Measurements from ENCODE around the gene PRKN. TPM values are rescaled to one million over a fixed set of nuclear protein-coding genes. Genes with fewer than 3 reads are reported as not detected.

Gene PRKN
- total RNA-seq, 1 donor from 2014 or later: 0.34 TPM

- DNase-seq: no peak
Observed at GRCh38 chr6:162364488-162364887, 363.1 kb downstream of the PRKN start.

DNA sequence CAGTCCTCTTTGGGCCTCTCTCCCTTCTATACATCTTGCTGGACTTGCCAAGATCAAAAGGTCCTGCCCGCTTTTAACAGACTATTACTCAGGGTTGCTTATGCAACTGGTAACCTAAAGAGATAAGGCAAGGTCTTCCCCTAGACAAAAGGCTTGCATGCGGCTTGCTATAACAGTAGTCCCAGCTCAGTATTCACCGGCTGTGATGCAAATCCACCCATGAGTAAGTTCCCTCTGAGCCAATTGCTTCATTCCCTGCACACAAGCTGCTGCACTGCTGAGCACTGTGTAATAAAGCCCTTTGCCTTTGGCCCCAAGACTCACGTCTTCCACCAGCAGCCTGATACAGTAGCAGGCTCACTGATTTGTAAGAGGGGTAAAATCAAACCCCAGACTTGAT is 363.8 kb downstream of the PRKN start:
- DNase-seq: no peak

GRCh38 chr6:162360901-162361567 is 366.5 kb downstream of the PRKN start:
- no peak for DNase-seq

GRCh38 chr6:162358625-162359024 is 368.9 kb downstream of the PRKN start:
- DNase-seq: no peak

- no peak for DNase-seq
Observed at GRCh38 chr6:162345051-162345511, 382.5 kb downstream of the PRKN start.

DNA sequence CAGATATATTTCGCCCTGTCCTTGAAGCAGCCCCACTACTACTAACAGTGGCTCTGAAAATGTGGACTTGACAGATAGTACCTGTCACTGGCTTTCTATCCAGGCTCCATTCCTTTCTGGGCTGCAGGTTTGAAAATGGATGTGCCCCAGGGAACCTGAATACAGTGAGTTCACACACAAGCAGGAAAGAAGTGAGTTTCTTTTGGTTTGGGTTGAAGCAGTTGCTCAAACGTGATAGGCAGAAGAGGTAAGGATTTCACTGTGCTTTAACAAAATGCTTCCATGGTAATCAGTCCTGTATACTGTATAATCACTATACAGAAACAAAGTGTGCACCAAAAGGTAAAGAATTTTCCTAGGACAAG is 382.9 kb downstream of the PRKN start:
- DNase-seq: no peak

DNA sequence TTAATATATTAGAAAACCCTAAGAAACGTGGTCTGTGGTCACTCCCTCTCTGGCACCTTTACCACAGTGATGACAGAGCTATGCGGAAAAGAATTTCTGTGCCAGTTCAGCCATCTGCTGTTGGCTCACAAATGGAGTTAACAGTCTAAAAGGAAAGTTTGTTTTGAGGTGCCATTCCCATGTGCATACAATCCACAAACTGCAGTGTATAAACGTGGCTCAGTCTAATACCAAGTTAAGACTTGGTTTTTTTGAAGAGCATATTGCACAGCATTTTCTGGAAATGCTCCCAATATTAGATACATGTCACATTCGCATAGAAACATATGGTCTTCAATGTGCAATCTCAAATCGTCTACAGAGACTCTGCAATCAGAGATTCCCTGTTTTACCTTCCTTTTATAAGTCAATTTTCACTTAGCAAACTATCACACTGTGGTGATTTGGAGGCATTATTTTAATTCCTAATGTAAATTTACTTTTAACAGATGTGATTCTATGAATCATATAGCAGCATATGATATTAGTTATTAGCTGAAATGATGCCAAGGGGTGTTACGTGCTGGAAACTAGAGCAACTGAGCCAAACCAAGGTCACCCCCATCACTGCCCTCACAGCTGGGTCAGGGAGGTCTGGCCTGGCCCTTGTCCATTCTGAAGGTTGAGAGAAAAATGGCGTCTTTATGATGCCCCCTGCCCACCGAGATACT is 383.5 kb downstream of the PRKN start:
- DNase-seq: no peak

DNA sequence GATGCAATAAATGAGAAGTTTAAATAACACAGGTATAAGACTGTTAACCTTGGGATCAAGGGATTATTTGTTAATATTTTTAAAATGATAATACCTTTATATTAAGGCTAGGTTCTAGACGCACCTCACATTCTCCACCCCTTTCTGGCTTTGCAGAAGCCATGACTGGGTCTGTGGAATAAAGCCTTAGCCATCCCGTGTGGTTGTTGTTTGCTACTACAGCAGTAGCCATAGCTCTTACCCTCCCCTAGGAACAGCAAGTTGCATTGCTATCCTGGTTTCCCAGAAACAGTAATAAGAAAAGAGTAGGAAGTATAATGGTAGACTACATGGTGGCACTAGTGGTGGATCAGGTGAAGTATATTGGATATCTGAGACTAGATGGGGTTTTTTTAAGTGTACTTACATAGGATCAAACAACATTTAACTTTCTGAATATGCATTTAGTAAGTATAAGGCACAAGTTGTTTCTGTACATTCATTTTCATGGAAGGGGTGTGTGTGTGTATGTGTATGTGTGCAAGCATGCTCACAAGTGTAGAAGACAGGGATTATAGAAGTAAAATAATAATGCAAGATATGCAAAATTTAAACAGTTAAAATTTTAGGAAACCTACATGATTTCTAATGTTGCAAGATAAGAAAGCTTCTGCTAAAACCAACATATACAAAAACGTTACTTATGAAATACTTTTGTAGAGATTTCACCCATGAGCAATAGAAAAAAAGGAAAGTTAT is 384.2 kb downstream of the PRKN start:
- DNase-seq: no peak

DNA sequence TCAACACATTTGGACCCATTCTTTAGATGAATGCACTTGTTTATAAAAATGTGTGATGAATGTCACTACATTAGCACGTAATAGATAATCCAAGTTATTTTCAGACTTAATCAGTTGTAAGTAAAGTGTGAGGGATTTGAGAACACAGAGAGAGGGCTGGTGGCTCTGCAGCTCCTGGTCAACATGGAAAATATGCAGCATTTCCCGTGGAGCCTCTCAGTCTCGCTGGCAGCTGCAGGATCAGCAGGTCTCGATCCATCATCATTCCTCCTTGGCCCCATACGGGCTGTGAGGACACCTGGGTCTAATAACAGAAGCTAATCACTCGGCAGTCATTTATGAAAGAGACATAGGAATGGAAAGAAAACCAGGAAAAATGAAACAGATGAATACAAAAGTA is 390.2 kb downstream of the PRKN start:
- no peak for DNase-seq

- DNase-seq: no peak
Observed at GRCh38 chr6:162336359-162336758, 391.2 kb downstream of the PRKN start.

DNA sequence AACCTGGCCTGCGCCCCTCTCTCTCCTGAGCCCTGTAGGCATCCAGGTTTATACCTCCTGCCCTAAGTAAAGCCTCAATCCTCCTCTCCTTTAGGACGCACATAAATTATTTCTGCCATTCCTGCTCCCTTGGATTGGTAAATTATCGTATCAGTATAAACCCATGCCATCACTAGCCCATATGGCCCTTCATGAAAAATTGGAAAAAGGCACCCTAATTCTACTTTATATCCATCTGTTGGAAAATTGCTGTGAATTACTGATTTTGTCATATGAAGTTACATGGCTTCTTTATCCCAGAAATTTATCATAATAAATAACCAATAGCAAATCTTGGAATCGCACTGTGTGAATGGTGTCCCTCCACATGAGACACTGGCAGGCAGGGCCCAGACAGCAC is 395.2 kb downstream of the PRKN start:
- DNase-seq: no peak

DNA sequence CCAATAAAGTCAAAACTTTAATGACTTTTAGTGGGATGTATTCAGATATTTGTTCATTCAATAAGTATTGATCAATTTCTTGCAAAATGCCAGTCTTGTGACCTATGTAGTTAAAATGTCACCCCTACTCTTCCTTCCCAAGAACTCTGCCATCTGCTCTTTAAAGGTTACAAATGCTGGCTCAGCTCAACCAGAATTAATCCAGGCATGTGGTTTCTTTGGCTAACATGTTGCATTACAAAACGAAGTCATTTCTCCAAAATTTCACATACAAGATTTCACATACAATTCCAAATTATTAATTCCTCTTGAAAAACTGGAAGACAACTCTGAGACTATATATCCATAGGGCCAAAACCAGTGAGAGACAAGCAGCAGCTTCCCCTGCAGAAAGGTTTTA is 395.7 kb downstream of the PRKN start:
- no peak for DNase-seq

DNA sequence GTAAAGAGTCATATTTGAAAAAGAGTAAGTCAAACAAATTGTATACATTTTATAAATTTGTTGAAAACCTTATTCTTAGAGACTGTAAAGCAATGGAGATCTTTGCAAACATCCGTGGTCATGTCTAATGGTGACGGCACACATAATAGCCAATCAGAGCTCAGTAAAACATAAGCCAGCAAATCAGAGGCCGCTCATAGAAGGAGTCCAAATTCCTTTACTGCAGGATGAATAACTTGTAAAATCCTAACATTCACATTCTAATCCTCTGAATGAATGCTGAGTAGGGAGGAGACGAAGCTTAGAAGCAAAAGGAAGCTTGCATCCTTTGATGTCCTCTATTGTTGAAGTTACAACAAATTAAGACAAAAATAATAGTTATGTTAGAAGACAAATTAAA is 401.7 kb downstream of the PRKN start:
- DNase-seq: no peak

- no peak for DNase-seq
Observed at GRCh38 chr6:162325051-162325450, 402.5 kb downstream of the PRKN start.

DNA sequence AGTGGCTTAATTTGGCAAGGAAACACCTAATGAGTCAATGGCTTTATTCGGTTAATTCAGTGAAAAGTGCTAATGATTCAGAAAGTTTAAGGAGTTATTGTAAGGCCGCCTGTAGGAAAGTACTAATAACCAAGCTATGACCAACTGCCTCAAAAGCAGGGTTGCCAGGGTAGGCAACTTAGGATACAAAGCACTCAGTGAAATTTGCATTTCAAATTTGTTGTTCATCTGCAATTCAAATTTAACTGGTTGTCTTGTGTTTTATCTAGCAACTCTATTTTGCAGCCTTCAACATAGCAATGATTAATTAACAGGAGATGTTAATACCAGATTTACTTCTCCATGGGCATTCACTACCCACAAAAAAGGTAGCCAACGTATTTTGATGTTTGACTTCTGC is 412.3 kb downstream of the PRKN start:
- DNase-seq: no peak

DNA sequence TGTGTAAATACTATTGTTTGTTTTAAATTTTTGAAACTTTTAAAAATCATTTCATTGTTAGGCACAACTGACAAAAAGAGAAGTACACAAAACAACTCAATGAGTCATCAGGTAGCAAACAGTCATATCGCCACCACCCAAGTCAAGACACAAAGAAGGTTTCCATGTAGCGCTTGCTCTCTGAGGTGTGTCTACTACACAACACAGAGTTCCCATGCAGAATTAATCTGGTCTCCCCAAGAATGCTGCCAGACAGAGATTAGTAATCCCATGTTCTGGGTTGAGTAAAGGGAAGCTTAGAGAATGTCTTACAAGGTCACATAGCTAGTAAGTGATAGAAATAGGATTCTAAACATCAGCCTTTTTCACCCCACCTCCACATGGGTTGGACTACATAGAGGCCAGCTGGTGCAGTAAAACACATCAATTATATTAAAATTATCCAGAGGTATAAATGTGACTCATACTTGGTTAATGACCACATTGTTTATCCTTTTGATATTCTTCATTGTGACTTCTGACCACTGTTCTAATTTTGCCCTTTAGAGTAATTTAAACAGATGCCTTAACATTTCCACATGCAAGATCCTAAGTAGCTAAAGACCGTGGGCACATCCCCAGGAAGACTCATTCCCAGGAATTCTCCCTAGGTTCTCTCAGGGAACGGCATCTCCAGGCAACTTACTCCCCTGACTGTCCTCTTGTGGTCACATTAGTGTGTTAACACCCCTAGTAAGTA is 413.5 kb downstream of the PRKN start:
- DNase-seq: no peak

- DNase-seq: no peak
Observed at GRCh38 chr6:162307865-162308264, 419.7 kb downstream of the PRKN start.

- DNase-seq: no peak
Observed at GRCh38 chr6:162306616-162307015, 420.9 kb downstream of the PRKN start.

- DNase-seq: no peak
Observed at GRCh38 chr6:162301128-162301527, 426.4 kb downstream of the PRKN start.

DNA sequence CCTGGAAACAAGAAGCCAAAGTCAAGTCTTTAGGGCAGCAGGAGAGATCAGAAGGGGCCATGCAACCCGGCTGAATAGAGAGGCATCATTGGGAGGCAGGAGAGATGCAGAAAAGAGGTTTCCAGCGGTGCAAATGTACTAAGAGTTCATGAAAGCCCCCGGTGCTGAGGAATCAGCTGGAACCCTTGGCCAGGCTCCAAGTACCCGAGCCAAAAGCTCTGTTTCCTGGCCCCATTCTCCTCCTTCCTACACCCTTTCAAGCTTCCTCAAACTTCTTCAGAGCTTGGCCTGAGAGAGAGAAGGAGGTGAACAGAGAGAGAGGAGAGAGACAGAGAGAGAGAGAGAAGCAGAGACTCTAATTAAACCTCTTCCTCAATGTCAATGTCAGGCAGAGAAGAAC is 433.5 kb downstream of the PRKN start:
- no peak for DNase-seq

DNA sequence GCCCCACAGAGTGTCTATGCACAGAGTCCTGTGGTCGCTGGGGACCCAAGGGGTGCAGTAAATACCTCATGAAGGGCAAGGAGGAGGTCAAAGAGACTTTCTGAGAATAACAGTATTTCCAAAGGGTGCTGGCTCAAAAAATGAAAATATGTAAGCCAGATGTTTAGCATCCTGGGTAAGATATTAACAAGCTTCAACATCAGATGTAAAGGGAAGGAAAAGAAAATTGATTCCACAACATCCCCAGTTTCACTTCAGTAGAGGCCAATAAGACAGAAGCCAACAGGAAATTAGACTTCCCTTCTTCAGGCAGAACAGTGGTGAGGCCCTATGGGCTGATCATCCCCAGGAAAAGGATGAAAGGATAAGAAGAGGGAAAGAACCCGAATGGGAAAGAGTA is 434.7 kb downstream of the PRKN start:
- DNase-seq: no peak

DNA sequence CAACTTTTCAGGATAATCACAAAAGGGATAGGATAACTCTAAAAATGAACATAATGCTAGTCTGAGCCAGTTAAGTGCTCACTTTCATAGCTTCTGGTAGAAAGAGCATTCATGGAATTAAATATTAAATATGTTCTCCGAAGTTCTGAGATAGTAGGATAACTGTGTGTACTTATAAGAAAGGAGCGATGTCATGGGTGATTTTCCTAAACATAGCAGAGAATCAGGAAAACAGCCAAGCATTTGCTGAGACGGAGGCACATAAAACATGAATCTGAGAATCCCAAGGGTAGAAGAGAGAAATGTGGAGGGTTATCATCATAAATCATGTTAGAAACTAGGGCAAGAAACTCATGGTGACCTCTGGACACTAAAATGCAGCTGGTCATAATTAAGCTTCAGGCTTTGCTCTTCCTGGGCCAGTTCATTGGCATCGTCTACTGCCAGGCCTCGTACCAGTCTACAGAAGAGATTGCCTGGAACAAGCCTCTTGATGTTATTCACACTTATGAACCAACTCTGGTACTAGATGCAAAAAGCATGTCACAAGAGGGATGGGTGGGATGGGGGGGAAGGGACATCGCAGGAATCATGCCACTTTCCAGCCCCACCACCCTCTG is 436.6 kb downstream of the PRKN start:
- DNase-seq: no peak

GRCh38 chr6:162289972-162290371 is 437.6 kb downstream of the PRKN start:
- DNase-seq: no peak
